ENCODE data around the gene CD300A. TPM values are rescaled to one million over a fixed set of nuclear protein-coding genes. Genes with fewer than 3 reads are reported as not detected.
A peak's percentile ranks its signal among the peaks of the same experiment; 100 is the strongest.

CD300A gene
- total RNA-seq, 4 donors from 2014 or later: 1.4 to 2.5 TPM; not detected in 2

DNA sequence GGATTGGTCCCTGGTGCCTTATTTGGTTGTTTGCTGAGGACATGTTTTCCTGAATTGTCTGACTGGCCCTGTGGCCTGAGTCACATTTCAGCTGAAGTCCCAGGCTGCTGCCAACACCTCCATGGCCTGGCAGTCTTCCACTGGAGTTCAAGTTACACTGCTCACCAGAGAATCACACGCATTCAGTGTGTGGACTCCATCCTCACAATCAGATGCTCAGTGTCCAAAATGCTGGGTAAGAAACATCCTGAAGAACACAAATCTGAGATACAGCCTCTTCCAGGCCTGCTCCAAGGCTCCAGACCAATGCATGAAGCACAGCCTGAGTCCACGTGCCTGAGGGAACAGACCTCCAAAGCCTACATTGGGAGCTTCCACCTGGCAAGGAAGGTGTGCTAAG, 45.6 kb downstream of the CD300A start:
- DNase-seq: peak; percentile 81 to 86
- peak; percentile 95 for ATAC-seq
- Histone ChIP-seq H3K27me3 (no peaks in the 10 kb centered on the region), H3K4me1 (peaks cover 13 to 19% of the 10 kb centered on the region in 2 donors), H3K27ac (peak overlapping the region; percentile 45 to 80 (median 63)), H3K9me3 (no peaks in the 10 kb centered on the region), H3K36me3 (no peaks in the 10 kb centered on the region), H3K4me3 (no peak overlapping the region)
- intact Hi-C loops (cut with DNase I; ENCODE audit: low total_unique reads): loop anchor here (5.0 to 10.0 kb wide), 2 partner anchors 125 to 297 kb away; partner anchors contain the start of gene TTYH2
- in situ Hi-C loops (cut with MboI; ENCODE audit: low sequenced_read_pairs in 4 of 4): no loop called here
- TF ChIP-seq POLR2A (IDR thresholded peaks at IDR 0.05) (no peak), CTCF (IDR thresholded peaks at IDR 0.05 in 4 of 5, conservative IDR thresholded peaks at IDR 0.05 in 1 of 5) (no peak)

DNA sequence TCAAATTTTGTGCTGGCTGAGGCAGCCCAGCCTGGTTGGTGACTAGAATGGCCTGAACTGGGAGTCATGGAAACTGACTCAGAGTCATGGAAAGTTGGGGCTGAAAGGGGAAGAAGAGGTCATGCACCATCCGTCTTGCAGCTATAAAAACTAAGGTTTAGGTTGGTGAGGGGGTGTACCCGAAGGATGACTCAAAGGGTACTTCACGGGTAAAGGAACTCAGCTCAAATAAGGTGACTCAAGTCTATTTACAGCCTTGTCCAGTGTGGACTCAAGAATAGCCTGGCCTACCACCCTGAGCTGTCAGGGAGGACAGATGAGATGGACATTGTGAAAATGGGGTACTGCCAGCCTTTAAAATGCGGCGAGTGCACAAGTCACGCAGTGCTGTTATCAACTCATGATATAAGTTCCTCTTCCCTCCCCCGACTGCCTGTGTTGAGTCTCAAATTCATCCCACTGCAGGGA, 46.2 kb downstream of the CD300A start:
- DNase-seq: peak in 1 of 2 donors; percentile 30
- peak overlapping the region; percentile 45 to 80 (median 63) for H3K27ac ChIP-seq
- in situ Hi-C loops (cut with MboI; ENCODE audit: low sequenced_read_pairs in 4 of 4): no loop called here

GRCh38 chr17:74513987-74514631, 47.7 kb downstream of the CD300A start:
- intact Hi-C loops (cut with DNase I; ENCODE audit: low total_unique reads): loop anchor here (5.0 to 10.0 kb wide), 2 partner anchors 127 to 299 kb away; partner anchors contain the start of gene TTYH2
- no peaks in the 10 kb centered on the region for H3K36me3 ChIP-seq
- H3K27ac ChIP-seq: peak overlapping the region in 1 of 4 donors; percentile 80
- H3K4me1 ChIP-seq: peaks cover 13 to 19% of the 10 kb centered on the region in 2 donors
- DNase-seq (peak in 1 of 2 donors; percentile 28), ATAC-seq (peak; percentile 5 to 22)
- no peak overlapping the region for H3K4me3 ChIP-seq
- no peaks in the 10 kb centered on the region for H3K27me3 ChIP-seq
- no peaks in the 10 kb centered on the region for H3K9me3 ChIP-seq
- in situ Hi-C loops (cut with MboI; ENCODE audit: low sequenced_read_pairs in 4 of 4): no loop called here
- TF ChIP-seq POLR2A (IDR thresholded peaks at IDR 0.05): no peak
- peak in 2 of 5 experiments; percentile 34 for TF ChIP-seq CTCF (IDR thresholded peaks at IDR 0.05 in 4 of 5, conservative IDR thresholded peaks at IDR 0.05 in 1 of 5)

More for the DNA sequence above, 46.2 kb downstream of the CD300A start:
- Histone ChIP-seq H3K9me3 (no peaks in the 10 kb centered on the region), H3K4me1 (peaks cover 13 to 19% of the 10 kb centered on the region in 2 donors), H3K4me3 (no peak overlapping the region), H3K27me3 (no peaks in the 10 kb centered on the region), H3K36me3 (no peaks in the 10 kb centered on the region)
- TF ChIP-seq CTCF (IDR thresholded peaks at IDR 0.05 in 4 of 5, conservative IDR thresholded peaks at IDR 0.05 in 1 of 5): no peak
- TF ChIP-seq POLR2A (IDR thresholded peaks at IDR 0.05): no peak
- intact Hi-C loops (cut with DNase I; ENCODE audit: low total_unique reads): loop anchor here (5.0 to 10.0 kb wide), 2 partner anchors 125 to 298 kb away; partner anchors contain the start of gene TTYH2
- ATAC-seq: peak; percentile 71 to 78

DNA sequence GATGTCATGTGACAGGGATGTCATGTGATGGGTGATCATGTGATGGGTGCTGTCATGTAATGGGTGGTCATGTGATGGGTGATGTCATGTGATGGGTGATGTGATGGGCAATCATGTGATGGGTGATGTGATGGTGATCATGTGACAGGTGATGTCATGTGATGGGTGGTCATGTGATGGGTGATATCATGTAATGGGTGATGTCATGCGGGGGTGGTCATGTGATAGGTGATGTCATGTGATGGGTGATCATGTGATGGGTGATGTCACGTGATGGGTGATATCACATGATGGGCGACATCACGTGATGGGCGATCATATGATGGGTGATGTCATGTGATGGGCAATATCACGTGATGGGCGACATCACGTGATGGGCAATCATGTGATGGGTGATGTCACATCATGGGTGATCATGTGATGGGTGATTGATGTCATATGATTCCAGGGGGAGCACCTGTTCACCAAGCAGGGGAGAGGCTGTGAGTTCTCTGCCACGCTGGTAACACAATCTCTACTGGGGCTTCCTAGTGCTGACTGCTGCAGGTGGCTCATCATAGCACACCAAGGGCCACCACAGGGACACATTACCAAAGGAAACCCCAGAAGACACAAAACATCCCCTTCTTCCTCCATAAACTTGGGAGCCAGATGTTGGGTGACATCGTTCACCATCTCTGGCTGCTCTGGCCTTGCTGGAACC, 48.3 kb downstream of the CD300A start:
- in situ Hi-C loops (cut with MboI; ENCODE audit: low sequenced_read_pairs in 4 of 4) (no loop called here), intact Hi-C loops (cut with DNase I; ENCODE audit: low total_unique reads) (loop anchor here (5.0 to 10.0 kb wide), 2 partner anchors 127 to 300 kb away; partner anchors contain the start of gene TTYH2)
- H3K36me3 ChIP-seq: no peaks in the 10 kb centered on the region
- peak in 2 of 5 experiments; percentile 19 to 25 for TF ChIP-seq CTCF (IDR thresholded peaks at IDR 0.05 in 4 of 5, conservative IDR thresholded peaks at IDR 0.05 in 1 of 5)
- no peak for TF ChIP-seq POLR2A (IDR thresholded peaks at IDR 0.05)
- H3K27me3 ChIP-seq: no peaks in the 10 kb centered on the region
- H3K27ac ChIP-seq: no peak overlapping the region
- peak in 1 of 2 donors; percentile 27 for DNase-seq
- H3K4me3 ChIP-seq: no peak overlapping the region
- H3K4me1 ChIP-seq: peaks cover 13 to 19% of the 10 kb centered on the region in 2 donors
- peak in 1 of 2 donors; percentile 10 for ATAC-seq
- H3K9me3 ChIP-seq: no peaks in the 10 kb centered on the region
